K562 (cell line): ENCODE data around the gene ZNF546. TPM values are rescaled to one million over a fixed set of nuclear protein-coding genes. Genes with fewer than 3 reads are reported as not detected.

ENCODE experiments used
- ATF1 ChIP-seq, 2 experiments: fragments of 450-650 bp in 1 of 2; IDR thresholded peaks; 2 replicates each; pipeline ENCODE4 v1.6.1; 2016; ENCODE audit warnings: missing compliant biosample characterization in 1 of 2, missing genetic modification characterization in 1 of 2
- BCOR ChIP-seq: fragments of 450-650 bp; IDR thresholded peaks from 2 replicates; pipeline ENCODE4 v1.6.1; 2016
- CBX1 ChIP-seq: sonication (generic); IDR thresholded peaks from 2 replicates; pipeline ENCODE4 v1.6.1; 2016; ENCODE audit warnings: antibody characterized with exemption, low read depth, mild to moderate bottlenecking
- CREM ChIP-seq: IDR thresholded peaks from 2 replicates; pipeline ENCODE4 v1.6.1; 2014; ENCODE audit warnings: antibody characterized with exemption, low read depth
- CSDE1 ChIP-seq, 2 experiments: fragments of 450-650 bp; IDR thresholded peaks; 2 replicates each; pipeline ENCODE4 v1.6.1; 2016; ENCODE audit warnings: mild to moderate bottlenecking in 1 of 2
- HDAC1 ChIP-seq, 2 experiments: fragments of 450-650 bp; IDR thresholded peaks; 2 replicates each; pipeline ENCODE4 v1.6.1; 2016 to 2017; ENCODE audit warnings: inconsistent platforms in 1 of 2, mild to moderate bottlenecking in 1 of 2, moderate library complexity in 1 of 2
- HDAC2 ChIP-seq: fragments of 450-650 bp; IDR thresholded peaks from 2 replicates; pipeline ENCODE4 v1.6.1; 2016; ENCODE audit warnings: mild to moderate bottlenecking
- HDGF ChIP-seq: fragments of 450-650 bp; IDR thresholded peaks from 2 replicates; pipeline ENCODE4 v1.6.1; 2016
- HLTF ChIP-seq: fragments of 450-650 bp; IDR thresholded peaks from 2 replicates; pipeline ENCODE4 v1.6.1; 2016
- KHSRP ChIP-seq: fragments of 450-650 bp; IDR thresholded peaks from 2 replicates; pipeline ENCODE4 v1.6.1; 2017
- LARP7 ChIP-seq: fragments of 450-650 bp; IDR thresholded peaks from 2 replicates; pipeline ENCODE4 v1.6.1; 2016
- MYNN ChIP-seq, 2 experiments: sonication (generic); formaldehyde crosslinking in 1 of 2; IDR thresholded peaks; 2 replicates each; pipeline versions ENCODE4 v1.5.0 to v1.6.1; 2016 to 2020; ENCODE audit warnings: antibody characterized with exemption in 1 of 2, missing genetic modification reagents in 1 of 2
- POLR3G ChIP-seq: IDR thresholded peaks from 2 replicates; pipeline ENCODE4 v1.6.1; 2011; ENCODE audit not compliant: insufficient read length, insufficient replicate concordance; ENCODE audit errors: extremely low read depth
- SMARCC2 ChIP-seq: fragments of 450-650 bp; IDR thresholded peaks from 2 replicates; pipeline ENCODE4 v1.6.1; 2017; ENCODE audit warnings: antibody characterized with exemption, moderate library complexity, mild to moderate bottlenecking, low read depth
- SMARCE1 ChIP-seq: fragments of 450-650 bp; IDR thresholded peaks from 2 replicates; pipeline ENCODE4 v1.7.1; 2016; ENCODE audit warnings: mild to moderate bottlenecking
- TEAD4 ChIP-seq, 2 experiments: sonication (generic) in 1 of 2; formaldehyde crosslinking in 1 of 2; IDR thresholded peaks; 2 replicates each; pipeline versions ENCODE4 v1.6.1 to v1.8.0; 2012 to 2022; ENCODE audit warnings: borderline replicate concordance in 1 of 2, inconsistent platforms in 1 of 2, low read length in 1 of 2, mild to moderate bottlenecking in 1 of 2, missing genetic modification reagents in 1 of 2
- TOE1 ChIP-seq, 2 experiments: fragments of 450-650 bp in 1 of 2; sonication (generic) in 1 of 2; formaldehyde crosslinking in 1 of 2; IDR thresholded peaks; 2 replicates each; pipeline versions ENCODE4 v1.7.1 to v1.8.0; 2016 to 2022; ENCODE audit warnings: borderline replicate concordance in 2 of 2, mild to moderate bottlenecking in 2 of 2, antibody characterized with exemption in 1 of 2, inconsistent platforms in 1 of 2, low read depth in 1 of 2, missing genetic modification reagents in 1 of 2, moderate library complexity in 1 of 2
- ZKSCAN8 ChIP-seq: fragments of 200-800 bp; sonication (Bioruptor generic); IDR thresholded peaks from 2 replicates; pipeline ENCODE4 v1.6.1; 2016; ENCODE audit warnings: missing genetic modification characterization, missing compliant biosample characterization
- ZNF124 ChIP-seq: sonication (generic); formaldehyde crosslinking; IDR thresholded peaks from 2 replicates; pipeline ENCODE4 v1.8.1; 2022; ENCODE audit warnings: missing genetic modification reagents
- ZNF444 ChIP-seq: fragments of 250-450 bp; sonication (Bioruptor Pico); IDR thresholded peaks from 2 replicates; pipeline ENCODE4 v1.4.0; 2020; ENCODE audit warnings: mild to moderate bottlenecking, moderate library complexity
- ZNF584 ChIP-seq: fragments of 200-800 bp; sonication (Bioruptor generic); IDR thresholded peaks from 2 replicates; pipeline ENCODE4 v1.6.1; 2016; ENCODE audit warnings: low read depth, mild to moderate bottlenecking, missing genetic modification characterization, missing compliant biosample characterization
- ZNF589 ChIP-seq: fragments of 200-800 bp; sonication (Bioruptor generic); IDR thresholded peaks from 2 replicates; pipeline ENCODE4 v1.6.1; 2016; ENCODE audit warnings: low read depth, missing genetic modification characterization, missing compliant biosample characterization
- polyA plus RNA-seq, 8 experiments: library from polyadenylated mRNA; depleted of rRNA in 4 of 8; stranded (reverse) in 5 of 8; unstranded in 3 of 8; fragments of >200 nt; fragmentation: Nextera tagmentation in 2 of 8; fragmentation: Illumina TruSeq in 1 of 8; extraction: Ambion mirVana in 2 of 8; extraction: Trizol in 1 of 8; gene quantifications; 2 replicates each; pipeline versions ENCODE4 v1.2.1 to v1.2.3, GENCODE V29; 2011 to 2014; ENCODE audit warnings: inconsistent platforms in 1 of 8, missing spikeins in 1 of 8
- total RNA-seq, 7 experiments: library from RNA; depleted of rRNA in 6 of 7; stranded (reverse); fragments of >200 nt in 6 of 7; fragmentation: Illumina TruSeq in 2 of 7; extraction: Trizol in 2 of 7; gene quantifications; 2 replicates each; pipeline versions ENCODE4 v1.2.1 to v1.2.3, GENCODE V29; 2011 to 2021; ENCODE audit warnings: low replicate concordance in 1 of 7
- TF ChIP-seq, protein P1 (sequence below), 2 experiments: fragments of 450-650 bp; IDR thresholded peaks; 2 replicates each; pipeline ENCODE4 v1.6.1; 2016
- TF ChIP-seq, protein P2 (sequence below), 2 experiments: fragments of 450-650 bp; IDR thresholded peaks; 2 replicates each; pipeline ENCODE4 v1.6.1; 2018; ENCODE audit warnings: mild to moderate bottlenecking in 2 of 2, low read depth in 1 of 2; ENCODE audit not compliant: partially characterized antibody in 2 of 2

ZNF546 gene
- total and polyA plus RNA-seq, 9 of the 15 experiments (the other 6 are each of a cell fraction or from before 2014, with no cell fraction given): 0.73 to 5.1 (median 2.2) TPM

DNA sequence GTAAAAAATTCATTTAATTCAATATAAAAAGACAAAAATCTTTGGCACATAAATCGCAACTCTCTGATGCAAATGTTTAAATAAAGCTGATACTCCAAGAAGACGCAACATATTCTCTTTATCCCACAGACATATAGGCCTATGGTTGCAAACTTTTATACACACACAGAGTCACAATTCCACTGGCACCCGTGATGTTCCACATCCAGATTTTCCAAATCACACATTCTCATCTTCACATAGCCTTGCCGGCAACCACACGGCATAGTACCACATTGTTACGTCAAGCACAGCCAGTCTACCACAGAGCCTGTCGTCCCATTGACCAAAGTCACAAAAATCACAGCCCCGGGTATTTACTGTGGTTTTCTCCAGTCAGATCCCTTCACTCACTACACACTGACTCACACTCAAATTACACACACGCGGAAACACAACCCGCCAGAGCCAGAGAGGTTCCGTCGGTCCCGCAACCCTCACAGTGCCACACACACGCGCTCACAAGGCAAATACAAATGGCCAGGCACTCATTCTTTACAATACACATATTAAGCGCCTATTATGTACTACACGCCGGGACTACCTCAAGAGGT, 546 bp upstream of the ZNF546 start (continued):
- TF ChIP-seq, protein P1, sequence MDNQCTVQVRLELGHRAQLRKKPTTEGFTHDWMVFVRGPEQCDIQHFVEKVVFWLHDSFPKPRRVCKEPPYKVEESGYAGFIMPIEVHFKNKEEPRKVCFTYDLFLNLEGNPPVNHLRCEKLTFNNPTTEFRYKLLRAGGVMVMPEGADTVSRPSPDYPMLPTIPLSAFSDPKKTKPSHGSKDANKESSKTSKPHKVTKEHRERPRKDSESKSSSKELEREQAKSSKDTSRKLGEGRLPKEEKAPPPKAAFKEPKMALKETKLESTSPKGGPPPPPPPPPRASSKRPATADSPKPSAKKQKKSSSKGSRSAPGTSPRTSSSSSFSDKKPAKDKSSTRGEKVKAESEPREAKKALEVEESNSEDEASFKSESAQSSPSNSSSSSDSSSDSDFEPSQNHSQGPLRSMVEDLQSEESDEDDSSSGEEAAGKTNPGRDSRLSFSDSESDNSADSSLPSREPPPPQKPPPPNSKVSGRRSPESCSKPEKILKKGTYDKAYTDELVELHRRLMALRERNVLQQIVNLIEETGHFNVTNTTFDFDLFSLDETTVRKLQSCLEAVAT (IDR thresholded peaks at IDR 0.05): peak in 1 of 2 experiments; percentile 63; a peak in 1 of 4 replicates
- TF ChIP-seq POLR3G: no peak
- TF ChIP-seq, protein P2, sequence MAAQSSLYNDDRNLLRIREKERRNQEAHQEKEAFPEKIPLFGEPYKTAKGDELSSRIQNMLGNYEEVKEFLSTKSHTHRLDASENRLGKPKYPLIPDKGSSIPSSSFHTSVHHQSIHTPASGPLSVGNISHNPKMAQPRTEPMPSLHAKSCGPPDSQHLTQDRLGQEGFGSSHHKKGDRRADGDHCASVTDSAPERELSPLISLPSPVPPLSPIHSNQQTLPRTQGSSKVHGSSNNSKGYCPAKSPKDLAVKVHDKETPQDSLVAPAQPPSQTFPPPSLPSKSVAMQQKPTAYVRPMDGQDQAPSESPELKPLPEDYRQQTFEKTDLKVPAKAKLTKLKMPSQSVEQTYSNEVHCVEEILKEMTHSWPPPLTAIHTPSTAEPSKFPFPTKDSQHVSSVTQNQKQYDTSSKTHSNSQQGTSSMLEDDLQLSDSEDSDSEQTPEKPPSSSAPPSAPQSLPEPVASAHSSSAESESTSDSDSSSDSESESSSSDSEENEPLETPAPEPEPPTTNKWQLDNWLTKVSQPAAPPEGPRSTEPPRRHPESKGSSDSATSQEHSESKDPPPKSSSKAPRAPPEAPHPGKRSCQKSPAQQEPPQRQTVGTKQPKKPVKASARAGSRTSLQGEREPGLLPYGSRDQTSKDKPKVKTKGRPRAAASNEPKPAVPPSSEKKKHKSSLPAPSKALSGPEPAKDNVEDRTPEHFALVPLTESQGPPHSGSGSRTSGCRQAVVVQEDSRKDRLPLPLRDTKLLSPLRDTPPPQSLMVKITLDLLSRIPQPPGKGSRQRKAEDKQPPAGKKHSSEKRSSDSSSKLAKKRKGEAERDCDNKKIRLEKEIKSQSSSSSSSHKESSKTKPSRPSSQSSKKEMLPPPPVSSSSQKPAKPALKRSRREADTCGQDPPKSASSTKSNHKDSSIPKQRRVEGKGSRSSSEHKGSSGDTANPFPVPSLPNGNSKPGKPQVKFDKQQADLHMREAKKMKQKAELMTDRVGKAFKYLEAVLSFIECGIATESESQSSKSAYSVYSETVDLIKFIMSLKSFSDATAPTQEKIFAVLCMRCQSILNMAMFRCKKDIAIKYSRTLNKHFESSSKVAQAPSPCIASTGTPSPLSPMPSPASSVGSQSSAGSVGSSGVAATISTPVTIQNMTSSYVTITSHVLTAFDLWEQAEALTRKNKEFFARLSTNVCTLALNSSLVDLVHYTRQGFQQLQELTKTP (IDR thresholded peaks at IDR 0.05; ENCODE audit: low read depth in 1 of 2, partially characterized antibody in 2 of 2): peak in 1 of 2 experiments; percentile 42
- TF ChIP-seq HDAC2: peak; percentile 64
- peak; percentile 24; the same call in 1 of the 2 replicates for TF ChIP-seq TOE1 (IDR thresholded peaks at IDR 0.05; ENCODE audit: borderline replicate concordance)
- no peak for TF ChIP-seq TOE1 (CRISPR knock-in tag; IDR thresholded peaks at IDR 0.05; ENCODE audit: borderline replicate concordance, low read depth)
- 0 out of 2 replicates have a peak, but pooled peaks have one; percentile 15 for TF ChIP-seq HLTF
- TF ChIP-seq CBX1: no peak
- 0 out of 2 replicates have a peak, but pooled peaks have one; percentile 20 for TF ChIP-seq KHSRP
- 0 out of 2 replicates have a peak, but pooled peaks have one; percentile 28 for TF ChIP-seq HDGF
- 0 out of 2 replicates have a peak, but pooled peaks have one; percentile 41 for TF ChIP-seq LARP7
- no peak for TF ChIP-seq ATF1 (CRISPR knock-in tag; IDR thresholded peaks at IDR 0.05)
- 0 out of 2 replicates have a peak, but pooled peaks have one; percentile 55 for TF ChIP-seq ATF1 (tag; IDR thresholded peaks at IDR 0.05)
- TF ChIP-seq ZNF124 (CRISPR knock-in tag): no peak
- peak; percentile 97 for TF ChIP-seq ZKSCAN8 (CRISPR knock-in tag)
- 0 out of 2 replicates have a peak, but pooled peaks have one; percentile 15 for TF ChIP-seq BCOR
- no peak for TF ChIP-seq ZNF444
- TF ChIP-seq HDAC1 (IDR thresholded peaks at IDR 0.05): peak in 1 of 2 experiments; percentile 86; a peak in 2 of 4 replicates
- peak; percentile 45; the same call in 1 of the 2 replicates for TF ChIP-seq SMARCE1
- peak; percentile 26; the same call in 1 of the 2 replicates for TF ChIP-seq SMARCC2
- no peak for TF ChIP-seq MYNN (IDR thresholded peaks at IDR 0.05)
- no peak for TF ChIP-seq MYNN (CRISPR knock-in tag; IDR thresholded peaks at IDR 0.05)
- 0 out of 2 replicates have a peak, but pooled peaks have one; percentile 13 for TF ChIP-seq ZNF584 (CRISPR knock-in tag)
- TF ChIP-seq CREM: peak; percentile 65; the same call in 1 of the 2 replicates
- TF ChIP-seq ZNF589 (CRISPR knock-in tag): 0 out of 2 replicates have a peak, but pooled peaks have one; percentile 3
- no peak for TF ChIP-seq CSDE1 (IDR thresholded peaks at IDR 0.05)
- 0 out of 2 replicates have a peak, but pooled peaks have one; percentile 6 for TF ChIP-seq TEAD4 (IDR thresholded peaks at IDR 0.05; ENCODE audit: low read length)
- no peak for TF ChIP-seq TEAD4 (CRISPR knock-in tag; IDR thresholded peaks at IDR 0.05; ENCODE audit: borderline replicate concordance)
